ENCODE data around the gene FAM76A.
"Not testable (repeated sequence)": the region's sequence is repeated elsewhere in the genome, so short reads cannot be mapped to it uniquely, and the experiment has no call there.

The FAM76A gene

DNA sequence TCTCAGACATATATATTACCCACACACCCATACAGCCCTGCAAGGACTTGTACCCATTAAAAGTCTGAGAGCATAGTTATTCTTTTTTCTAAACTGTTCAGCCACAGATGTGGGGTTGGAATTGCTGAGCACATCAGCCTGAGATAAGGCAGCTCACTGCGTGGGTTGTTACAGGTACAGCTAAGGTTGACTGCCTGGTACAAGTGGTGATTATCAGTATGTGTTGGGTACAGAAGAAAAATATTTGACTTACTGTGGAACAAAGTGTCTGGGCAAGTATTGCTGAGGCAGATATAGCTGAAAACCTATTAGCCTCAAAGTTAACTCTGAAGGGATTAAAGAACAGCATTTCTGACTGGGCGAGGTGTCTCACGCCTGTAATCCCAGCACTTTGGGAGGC lies 52.3 kb downstream of the FAM76A start:
- DNase-seq (ENCODE audit: low spot score) = no peak

DNA sequence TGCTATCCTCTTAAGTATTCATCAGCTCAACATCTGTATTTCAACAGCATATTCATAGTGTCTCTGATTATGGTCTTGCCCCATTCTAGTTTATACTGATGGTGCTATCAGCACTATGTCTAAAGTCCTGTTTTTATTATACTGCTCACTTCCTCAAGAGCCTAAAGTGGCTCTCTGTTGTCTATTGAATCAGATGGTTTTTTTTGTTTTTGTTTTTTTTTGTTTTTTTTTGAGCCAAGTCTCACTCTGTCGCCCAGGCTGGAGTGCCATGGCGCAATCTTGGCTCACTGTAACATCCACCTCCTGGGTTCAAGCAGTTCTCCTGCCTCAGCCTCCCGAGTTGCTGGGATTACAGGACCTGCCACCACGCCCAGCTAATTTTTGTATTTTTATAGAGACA lies 53.4 kb downstream of the FAM76A start:
- DNase-seq (ENCODE audit: low spot score) = no peak

DNA sequence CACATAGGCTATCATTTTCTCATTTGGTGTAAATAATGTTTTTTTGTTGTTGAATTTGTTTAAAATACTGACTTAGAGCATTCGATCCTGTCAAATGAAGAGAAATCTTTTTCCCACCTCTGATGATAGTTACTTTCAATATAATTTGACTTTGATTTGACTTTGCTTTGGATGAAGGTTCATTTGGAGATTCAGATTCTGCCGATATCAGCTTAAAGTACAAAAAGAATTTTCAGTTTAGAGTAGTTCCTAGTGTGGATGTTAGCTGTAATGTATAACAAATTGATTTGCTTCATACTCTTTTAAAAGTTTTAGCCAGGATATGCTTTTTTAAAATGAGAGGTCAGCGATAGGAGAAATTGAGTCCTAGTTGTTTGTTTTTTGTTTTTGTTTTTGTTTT lies 57.2 kb downstream of the FAM76A start:
- no peak for DNase-seq (ENCODE audit: low spot score)

DNA sequence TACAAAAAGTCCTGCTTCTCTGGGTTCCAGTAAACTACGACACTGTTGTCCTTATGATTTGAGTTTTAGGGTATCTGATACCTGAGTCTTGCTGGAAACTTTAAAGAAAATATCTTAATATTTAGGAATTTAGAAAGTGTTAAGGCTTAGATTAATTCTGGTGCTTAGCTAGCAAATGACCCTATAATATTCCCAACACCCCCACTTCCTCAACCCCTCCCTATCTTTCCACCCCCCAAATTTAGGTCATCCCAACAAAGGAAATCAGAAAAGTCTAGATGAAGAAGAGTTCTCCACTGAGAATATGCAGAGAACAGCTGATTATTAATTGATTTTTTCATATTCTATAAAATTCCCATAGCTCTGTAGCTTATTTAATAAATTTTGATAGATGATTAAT lies 58.9 kb downstream of the FAM76A start:
- DNase-seq (ENCODE audit: low spot score) = no peak

DNA sequence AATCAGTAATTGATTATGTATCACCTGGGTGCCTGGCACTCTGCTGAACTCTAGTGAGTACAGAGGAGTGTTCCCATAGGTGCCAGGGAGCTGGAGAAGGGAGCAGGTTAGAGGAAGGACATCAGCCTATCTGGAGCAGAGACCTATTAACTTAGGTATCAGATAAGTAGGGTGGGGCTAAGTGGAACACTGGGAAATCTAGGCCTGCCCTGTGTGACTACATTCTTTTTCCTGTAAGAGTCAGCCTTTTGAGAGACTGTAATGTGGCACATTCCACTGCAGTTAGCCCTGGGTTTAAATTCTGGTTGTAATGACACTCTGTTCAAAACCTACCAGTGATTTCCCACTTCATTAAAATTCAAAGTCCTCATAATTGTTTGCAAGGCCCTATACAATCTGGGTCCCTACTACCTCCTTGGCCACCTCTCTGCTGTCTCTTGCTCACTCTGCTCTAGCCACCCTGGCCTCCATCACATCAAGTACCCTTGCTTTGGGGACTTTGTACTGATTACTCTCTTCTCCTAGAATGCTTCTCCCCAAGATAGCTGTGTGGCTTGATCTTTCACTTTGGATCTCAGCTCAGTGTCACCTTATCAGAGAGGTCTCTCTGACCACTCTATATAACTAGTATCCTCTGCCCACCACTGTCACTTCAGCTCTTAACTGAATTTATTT lies 60.2 kb downstream of the FAM76A start:
- no peak for DNase-seq (ENCODE audit: low spot score)

DNA sequence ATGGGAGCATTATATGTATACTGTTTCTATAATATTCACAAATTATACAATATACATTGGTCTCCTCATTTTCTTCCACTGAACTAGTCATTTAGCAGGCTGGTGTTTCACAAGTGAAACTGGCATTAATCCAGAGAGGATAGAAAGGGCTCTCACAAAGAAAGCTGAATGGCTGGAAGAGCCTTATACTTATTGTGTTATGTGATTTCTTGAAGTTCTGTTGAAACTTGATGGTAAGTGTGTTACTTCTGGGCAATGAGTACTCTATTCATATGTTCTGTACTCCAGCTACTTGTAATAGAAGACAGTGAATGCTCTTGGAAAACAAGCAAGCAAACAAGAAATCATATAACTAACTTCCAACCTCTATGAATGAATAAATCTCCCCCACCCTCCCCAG lies 62.1 kb downstream of the FAM76A start:
- DNase-seq (ENCODE audit: low spot score) = no peak

DNA sequence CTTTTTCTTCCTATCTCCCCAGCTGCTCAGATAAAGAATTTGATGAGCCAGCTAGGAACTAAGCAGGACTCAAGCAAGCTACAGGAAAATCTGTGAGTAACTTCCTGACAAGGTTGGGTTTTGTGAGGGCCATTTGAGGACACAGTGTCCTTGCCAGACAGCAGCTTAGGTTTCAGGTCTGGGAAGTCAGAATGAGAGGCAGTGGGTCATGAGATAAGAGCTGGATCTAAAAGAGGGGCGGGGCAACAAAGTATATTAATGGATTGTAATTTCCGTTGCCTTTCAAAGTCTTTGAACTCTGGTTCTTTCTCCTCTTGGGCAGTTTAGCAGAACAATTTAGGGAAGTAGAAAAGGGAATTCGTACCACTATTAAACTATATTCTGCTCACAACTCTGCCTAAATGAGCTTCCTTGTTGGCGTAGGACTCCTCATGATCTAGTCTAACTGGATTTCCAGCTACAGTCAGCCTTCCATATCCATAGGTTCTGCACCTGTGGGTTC lies 63.8 kb downstream of the FAM76A start:
- DNase-seq (ENCODE audit: low spot score) = no peak

DNA sequence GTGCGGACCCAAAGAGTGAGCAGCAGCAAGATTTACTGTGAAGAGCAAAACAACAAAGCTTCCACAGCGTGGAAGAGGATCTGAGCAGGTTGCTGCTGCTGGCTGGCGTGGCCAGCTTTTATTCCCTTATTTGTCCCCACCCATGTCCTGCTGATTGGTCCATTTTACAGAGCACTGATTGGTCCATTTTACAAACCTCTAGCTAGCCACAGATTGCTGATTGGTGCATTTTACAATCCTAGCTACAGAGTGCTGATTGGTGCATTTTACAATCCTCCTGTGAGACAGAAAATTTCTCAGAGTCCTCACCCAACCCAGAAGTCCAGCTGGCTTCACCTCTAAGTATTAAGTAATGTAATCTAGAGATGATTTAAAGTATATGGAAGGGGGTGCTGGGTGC lies 64.5 kb downstream of the FAM76A start:
- DNase-seq (ENCODE audit: low spot score) = not testable (repeated sequence)

DNA sequence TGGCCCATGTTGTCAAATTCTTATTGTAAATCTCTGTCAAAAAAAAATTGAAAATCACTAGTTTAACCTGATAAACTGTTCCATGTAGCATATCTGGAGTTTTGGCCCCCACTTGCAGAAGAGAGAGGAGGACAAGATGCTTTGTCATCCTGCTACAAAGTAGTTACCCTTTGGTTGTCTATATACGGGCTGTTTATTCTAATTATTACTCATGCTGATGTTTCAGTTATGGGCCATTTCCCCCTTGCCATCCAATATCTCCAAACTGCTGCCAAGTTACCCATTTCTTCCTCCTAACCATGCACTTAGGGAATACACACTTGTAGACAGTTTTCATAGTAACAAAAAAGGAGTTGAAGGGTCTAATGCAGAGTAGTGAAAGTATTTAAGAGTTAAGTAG lies 69.8 kb downstream of the FAM76A start:
- DNase-seq (ENCODE audit: low spot score) = no peak

DNA sequence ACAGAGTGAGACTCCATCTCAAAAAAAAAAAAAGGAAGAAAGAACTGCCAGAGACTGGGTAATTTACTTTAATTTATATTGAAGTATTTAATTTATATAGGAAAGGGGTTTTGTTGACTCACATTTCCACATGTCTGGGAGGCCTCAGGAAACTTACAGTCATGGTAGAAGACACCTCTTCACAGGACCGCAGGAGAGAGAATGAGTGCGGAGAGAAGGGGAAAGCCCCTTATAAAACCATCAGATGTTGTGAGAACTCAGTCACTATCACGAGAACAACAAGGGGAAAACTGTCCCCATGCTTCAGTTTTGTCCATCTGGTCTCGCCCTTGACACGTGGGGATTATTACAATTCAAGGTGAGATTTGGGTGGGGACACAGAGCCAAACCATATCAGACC lies 79.0 kb downstream of the FAM76A start:
- DNase-seq (ENCODE audit: low spot score) = no peak

DNA sequence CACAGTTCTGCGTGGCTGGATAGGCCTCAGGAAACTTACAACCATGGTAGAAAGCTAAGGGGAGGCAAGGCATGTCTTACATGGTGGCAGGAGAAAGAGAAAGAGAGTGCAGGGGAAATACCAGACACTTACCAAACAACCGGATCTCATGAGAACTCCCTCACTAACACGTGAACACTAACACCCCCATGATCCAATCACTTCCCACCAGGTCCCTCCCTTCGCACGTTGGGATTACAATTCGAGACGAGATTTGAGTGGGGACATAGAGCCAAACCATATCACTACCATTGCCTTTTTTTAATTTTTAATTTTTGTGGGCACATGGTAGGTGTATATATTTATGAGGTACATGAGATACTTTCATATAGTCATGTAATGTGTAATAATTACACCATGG lies 81.0 kb downstream of the FAM76A start:
- no peak for DNase-seq (ENCODE audit: low spot score)

DNA sequence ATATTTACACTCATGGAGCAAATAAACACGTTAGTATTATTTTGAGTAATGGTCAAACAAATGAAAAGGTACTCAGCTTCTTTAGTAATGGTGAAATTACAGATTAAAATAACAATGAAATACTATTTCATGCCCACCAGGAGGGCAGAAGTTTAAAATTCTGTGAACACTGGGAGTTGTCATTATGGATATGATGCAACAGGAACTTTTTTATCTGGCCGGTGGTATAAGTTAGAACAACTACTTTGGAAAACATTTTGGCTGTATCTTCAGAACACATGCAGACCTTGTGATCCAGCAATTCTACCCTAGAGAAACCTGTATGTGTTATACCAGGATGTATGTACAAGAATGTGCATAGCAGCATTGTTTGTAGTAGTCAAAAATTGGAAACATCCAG lies 81.6 kb downstream of the FAM76A start:
- no peak for DNase-seq (ENCODE audit: low spot score)

DNA sequence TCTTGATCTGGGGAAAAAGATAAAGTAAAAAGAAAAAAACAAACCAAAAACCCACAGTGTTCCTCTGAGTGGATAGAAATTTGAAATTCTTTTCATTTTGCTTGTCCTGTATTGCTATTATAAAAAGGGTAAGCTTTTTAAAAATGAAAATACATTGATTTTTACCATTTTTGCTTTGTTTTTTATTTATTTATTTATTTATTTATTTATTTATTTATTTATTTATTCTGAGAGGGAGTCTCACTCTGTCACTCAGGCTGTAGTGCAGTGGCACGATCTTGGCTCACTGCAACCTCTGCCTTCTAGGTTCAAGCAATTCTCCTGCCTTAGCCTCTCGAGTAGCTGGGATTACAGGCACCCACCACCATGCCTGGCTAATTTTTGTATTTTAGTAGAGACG lies 82.4 kb downstream of the FAM76A start:
- DNase-seq (ENCODE audit: low spot score) = not testable (repeated sequence)

DNA sequence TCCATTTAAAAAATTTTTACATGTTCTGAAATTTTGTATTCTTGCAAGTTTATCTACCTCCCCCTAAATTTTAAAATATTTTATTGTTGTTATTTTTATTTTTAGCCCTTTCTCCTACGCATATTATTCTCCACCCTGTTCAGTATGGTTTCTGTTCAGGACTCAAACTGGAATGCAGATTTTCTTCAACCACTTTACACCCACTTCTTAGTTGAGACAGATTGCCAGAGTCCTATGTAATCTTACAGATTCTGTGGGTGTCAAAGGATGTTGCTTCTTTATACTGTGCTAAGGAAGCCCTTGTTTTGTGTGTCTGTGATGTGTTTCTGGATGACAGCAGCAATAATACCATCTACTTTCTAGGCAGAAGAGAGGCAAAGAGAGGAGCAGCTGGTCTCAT lies 84.1 kb downstream of the FAM76A start:
- DNase-seq (ENCODE audit: low spot score) = no peak

DNA sequence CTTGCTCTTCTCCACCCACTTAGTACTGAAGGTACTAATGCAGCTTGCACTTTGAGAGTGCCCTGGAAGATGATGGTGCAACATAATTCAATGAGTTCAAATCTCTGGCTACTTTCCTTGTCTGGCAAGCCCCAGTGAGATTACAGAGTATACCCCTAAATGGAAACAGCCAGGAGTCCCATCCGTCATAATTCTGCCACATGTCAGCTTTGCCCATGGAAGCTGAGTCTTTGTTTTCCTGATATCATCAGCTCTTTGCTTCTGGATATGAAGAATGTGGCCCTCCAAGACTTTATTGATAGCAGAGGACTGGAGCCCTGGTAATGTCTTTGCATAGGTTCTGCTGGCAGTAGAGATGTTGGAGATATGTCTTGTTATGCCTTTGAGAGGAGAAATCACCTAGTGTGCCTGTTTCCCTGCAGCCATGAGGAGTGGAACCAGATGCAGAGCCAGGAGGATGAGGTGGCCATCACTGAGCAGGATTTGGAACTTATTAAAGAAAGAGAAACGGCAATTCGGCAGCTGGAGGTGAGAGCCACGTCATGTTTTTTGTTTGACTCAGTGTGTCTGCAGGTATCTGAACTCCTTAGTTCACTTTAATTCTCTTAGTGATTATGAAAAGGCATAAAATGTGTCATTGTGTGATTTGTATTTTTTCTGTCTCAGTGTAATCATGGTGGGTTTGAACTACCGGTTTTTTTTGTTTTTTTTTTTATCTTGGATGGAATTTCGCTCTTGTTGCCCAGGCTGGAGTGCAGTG lies 86.2 kb downstream of the FAM76A start:
- DNase-seq (ENCODE audit: low spot score) = no peak

Data from HuH-7.5 (cell line).